Measurements from ENCODE around the gene OR5L2.

GRCh38 chr11:55793321-55793720 lies 33.7 kb upstream of the OR5L2 start:
- TF ChIP-seq CTCF (IDR thresholded peaks at IDR 0.05; ENCODE audit: insufficient read depth, low read length, poor library complexity, severe bottlenecking) (no peak), EZH2phosphoT487 (conservative IDR thresholded peaks at IDR 0.05; ENCODE audit: low read length) (no peak)

Measured in SU-DHL-6 (cell line).